ENCODE results near the gene BSND.

BSND gene

DNA sequence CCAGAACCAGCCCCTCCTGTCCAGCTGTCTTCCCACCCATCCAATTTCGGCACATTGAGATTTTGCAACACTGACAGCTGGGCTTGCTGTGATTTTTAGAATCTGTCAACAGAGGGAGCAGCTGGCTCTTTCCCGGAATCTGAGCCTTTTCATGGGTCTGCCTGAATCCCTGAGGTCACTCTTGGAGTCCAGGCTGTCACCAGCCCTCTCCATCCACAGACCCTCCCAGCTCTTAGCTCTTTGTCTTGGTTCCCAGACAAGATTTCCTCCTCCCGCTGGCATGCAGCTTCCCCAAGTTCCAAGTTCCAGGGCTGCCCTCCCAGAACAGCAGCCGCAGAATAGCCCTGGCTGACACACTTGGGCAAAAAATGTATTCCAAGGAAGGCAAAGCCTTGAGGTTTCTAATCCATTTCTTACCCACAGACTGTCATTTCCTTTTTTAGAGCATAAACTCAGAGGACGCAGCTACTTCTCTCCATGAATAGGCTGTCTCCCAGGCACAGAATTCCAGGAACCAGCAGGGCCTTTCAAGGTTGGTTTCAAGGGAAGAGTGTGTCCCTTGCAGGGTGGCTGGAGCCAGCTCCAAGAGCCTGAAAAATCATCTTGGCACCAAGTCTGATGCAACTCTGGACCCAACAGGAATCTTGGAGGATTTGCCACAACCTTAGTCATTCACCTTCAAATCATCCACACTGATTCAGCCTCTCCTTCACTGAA is 25.4 kb upstream of the BSND start:
- H3K4me3 ChIP-seq (ENCODE audit: control insufficient read depth, low read depth, low read length), result no peak overlapping the region
- DNase-seq (ENCODE audit: low read depth), result peak; percentile 47
- TF ChIP-seq, protein P1, sequence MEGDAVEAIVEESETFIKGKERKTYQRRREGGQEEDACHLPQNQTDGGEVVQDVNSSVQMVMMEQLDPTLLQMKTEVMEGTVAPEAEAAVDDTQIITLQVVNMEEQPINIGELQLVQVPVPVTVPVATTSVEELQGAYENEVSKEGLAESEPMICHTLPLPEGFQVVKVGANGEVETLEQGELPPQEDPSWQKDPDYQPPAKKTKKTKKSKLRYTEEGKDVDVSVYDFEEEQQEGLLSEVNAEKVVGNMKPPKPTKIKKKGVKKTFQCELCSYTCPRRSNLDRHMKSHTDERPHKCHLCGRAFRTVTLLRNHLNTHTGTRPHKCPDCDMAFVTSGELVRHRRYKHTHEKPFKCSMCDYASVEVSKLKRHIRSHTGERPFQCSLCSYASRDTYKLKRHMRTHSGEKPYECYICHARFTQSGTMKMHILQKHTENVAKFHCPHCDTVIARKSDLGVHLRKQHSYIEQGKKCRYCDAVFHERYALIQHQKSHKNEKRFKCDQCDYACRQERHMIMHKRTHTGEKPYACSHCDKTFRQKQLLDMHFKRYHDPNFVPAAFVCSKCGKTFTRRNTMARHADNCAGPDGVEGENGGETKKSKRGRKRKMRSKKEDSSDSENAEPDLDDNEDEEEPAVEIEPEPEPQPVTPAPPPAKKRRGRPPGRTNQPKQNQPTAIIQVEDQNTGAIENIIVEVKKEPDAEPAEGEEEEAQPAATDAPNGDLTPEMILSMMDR (conservative IDR thresholded peaks at IDR 0.05; ENCODE audit: control insufficient read depth, insufficient read depth, low read depth, low read length), result peak; percentile 55

DNA sequence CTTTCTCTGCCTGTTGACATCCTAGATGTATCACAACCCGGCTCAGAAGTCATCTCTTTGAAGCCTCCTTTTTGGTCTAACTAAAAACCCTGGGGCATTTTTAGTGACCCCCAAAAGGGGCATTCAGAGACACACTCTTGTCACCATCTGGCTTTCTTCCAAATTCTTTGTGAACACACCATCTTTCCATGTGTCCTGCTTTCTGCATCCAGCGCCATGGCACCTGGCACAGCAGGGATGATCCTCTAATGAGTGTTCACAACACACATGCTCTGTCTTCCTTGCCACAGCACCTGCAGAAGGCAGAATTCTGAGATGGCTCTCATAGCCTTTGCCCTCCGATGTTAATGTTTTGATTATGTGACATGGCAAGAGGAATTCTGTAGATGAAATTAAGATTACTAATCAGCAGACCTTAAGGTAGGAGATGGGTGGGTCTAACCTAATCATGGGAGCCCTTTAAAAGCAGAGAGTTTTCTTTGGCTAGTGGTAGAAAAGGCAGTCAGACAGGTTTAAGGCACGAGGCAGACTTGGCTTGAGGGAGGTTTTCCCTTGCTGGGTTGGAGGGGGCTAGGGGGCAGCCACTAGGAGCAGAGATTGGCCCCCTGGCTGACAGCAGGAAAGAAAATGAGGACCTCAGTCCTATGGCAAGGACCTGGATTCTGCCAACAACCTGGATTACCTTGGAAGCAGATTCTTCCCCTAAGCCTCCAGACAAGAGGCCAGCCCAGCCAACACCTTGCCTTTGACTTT is 23.2 kb upstream of the BSND start:
- TF ChIP-seq, protein P1 (conservative IDR thresholded peaks at IDR 0.05; ENCODE audit: control insufficient read depth, insufficient read depth, low read depth, low read length), result no peak
- H3K4me3 ChIP-seq (ENCODE audit: control insufficient read depth, low read depth, low read length), result no peak overlapping the region
- no peak for DNase-seq (ENCODE audit: low read depth)

- TF ChIP-seq, protein P1 (conservative IDR thresholded peaks at IDR 0.05; ENCODE audit: control insufficient read depth, insufficient read depth, low read depth, low read length), result no peak
Measured at GRCh38 chr1:54976747-54977146, 22.0 kb upstream of the BSND start.

GRCh38 chr1:54977533-54978297 is 21.0 kb upstream of the BSND start:
- TF ChIP-seq, protein P1 (conservative IDR thresholded peaks at IDR 0.05; ENCODE audit: control insufficient read depth, insufficient read depth, low read depth, low read length), result no peak
- DNase-seq (ENCODE audit: low read depth), result no peak
- no peak overlapping the region for H3K4me3 ChIP-seq (ENCODE audit: control insufficient read depth, low read depth, low read length)

More at GRCh38 chr1:54976747-54977146, 22.0 kb upstream of the BSND start:
- H3K4me3 ChIP-seq (ENCODE audit: control insufficient read depth, low read depth, low read length), result no peak overlapping the region
- no peak for DNase-seq (ENCODE audit: low read depth)

DNA sequence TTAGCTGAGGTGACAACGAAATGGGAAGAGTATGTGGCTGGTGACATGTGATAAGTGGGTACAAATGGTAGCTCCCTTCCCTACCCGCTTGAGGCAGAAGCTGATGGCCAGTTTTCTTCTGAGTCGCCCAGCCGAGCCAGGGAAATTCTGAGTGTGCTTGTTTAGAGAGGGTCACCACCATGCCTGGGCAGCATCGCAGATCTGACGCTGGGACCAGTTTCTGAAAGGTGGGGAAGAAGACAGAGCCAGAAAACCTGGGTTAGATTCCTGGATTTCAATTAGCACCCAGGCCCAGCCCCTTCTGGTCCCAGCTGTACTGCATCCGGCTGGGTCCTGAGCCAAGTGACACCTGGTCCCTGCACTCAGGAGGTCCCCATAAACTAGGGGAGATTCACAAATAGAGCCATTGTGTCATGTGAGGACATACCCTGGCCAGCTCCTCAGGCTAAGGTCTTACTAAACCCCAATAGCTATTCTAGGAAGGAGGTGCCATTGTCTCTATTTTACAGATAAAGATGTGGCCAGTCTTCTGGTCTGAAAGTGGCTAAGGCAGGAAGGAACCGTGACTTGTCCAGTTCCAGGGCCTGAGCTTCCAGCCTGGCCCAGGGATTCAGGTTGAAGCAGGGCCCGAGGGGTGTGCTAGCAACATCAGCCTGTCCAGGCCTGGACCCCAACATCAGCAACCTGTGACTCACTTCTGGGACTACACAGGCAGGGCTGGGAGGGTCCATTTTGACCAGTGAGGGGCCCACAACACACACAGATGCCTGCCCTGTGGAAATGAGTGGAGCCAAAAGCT is 20.0 kb upstream of the BSND start:
- TF ChIP-seq, protein P1 (conservative IDR thresholded peaks at IDR 0.05; ENCODE audit: control insufficient read depth, insufficient read depth, low read depth, low read length), result no peak
- DNase-seq (ENCODE audit: low read depth), result no peak
- H3K4me3 ChIP-seq (ENCODE audit: control insufficient read depth, low read depth, low read length), result no peak overlapping the region

GRCh38 chr1:54979327-54979891 is 19.3 kb upstream of the BSND start:
- DNase-seq (ENCODE audit: low read depth), result no peak
- TF ChIP-seq, protein P1 (conservative IDR thresholded peaks at IDR 0.05; ENCODE audit: control insufficient read depth, insufficient read depth, low read depth, low read length), result no peak
- no peak overlapping the region for H3K4me3 ChIP-seq (ENCODE audit: control insufficient read depth, low read depth, low read length)
